Endothelial cell (in vitro differentiated cells): ENCODE results near the gene OTUB2. TPM values are rescaled to one million over a fixed set of nuclear protein-coding genes. Genes with fewer than 3 reads are reported as not detected.

ENCODE experiments used
- DNase-seq: peaks from one replicate; pipeline ENCODE4 v3.0.0; 2021; ENCODE audit warnings: low spot score
- H3K27ac Mint-ChIP-seq: one replicate; pipeline ENCODE4 v1.8.0; 2021; ENCODE audit warnings: mixed read lengths, inconsistent platforms; ENCODE audit not compliant: unreplicated experiment
- H3K27me3 Mint-ChIP-seq: one replicate; pipeline ENCODE4 v1.8.0; 2021; ENCODE audit warnings: mild to moderate bottlenecking, moderate library complexity, mixed read lengths, inconsistent platforms; ENCODE audit not compliant: unreplicated experiment
- H3K36me3 Mint-ChIP-seq: one replicate; pipeline ENCODE4 v1.8.0; 2021; ENCODE audit warnings: mild to moderate bottlenecking, low read depth, mixed read lengths, inconsistent platforms; ENCODE audit not compliant: unreplicated experiment
- H3K4me1 Mint-ChIP-seq: one replicate; pipeline ENCODE4 v1.8.0; 2021; ENCODE audit warnings: mild to moderate bottlenecking, mixed read lengths, inconsistent platforms; ENCODE audit not compliant: unreplicated experiment
- H3K4me3 Mint-ChIP-seq: one replicate; pipeline ENCODE4 v1.8.0; 2021; ENCODE audit warnings: mild to moderate bottlenecking, mixed read lengths, inconsistent platforms; ENCODE audit not compliant: unreplicated experiment
- H3K9me3 Mint-ChIP-seq: one replicate; pipeline ENCODE4 v1.8.0; 2021; ENCODE audit warnings: mixed read lengths, inconsistent platforms; ENCODE audit not compliant: unreplicated experiment
- CTCF ChIP-seq: fragments of 200-600 bp; sonication (generic); IDR thresholded peaks from one replicate; pipeline ENCODE4 v1.5.0; 2021; ENCODE audit warnings: antibody characterized with exemption; ENCODE audit not compliant: unreplicated experiment
- total RNA-seq: library from RNA; stranded (reverse); fragmentation: NEBNext Ultra II Directional; extraction: Animal tissue kit (Norgen Biotek cat#: 25700); gene quantifications from one replicate; pipeline ENCODE4 v1.2.1, GENCODE V29; 2021; ENCODE audit not compliant: unreplicated experiment

The OTUB2 gene
- total RNA-seq, 1 donor from 2014 or later = 2.3 TPM

GRCh38 chr14:94042433-94043091 lies 16.4 kb downstream of the OTUB2 start:
- H3K9me3 Mint-ChIP-seq = no peaks in the 10 kb centered on the region
- peaks cover 5% of the 10 kb centered on the region for H3K27me3 Mint-ChIP-seq
- TF ChIP-seq CTCF = no peak
- peaks cover 19% of the 10 kb centered on the region for H3K36me3 Mint-ChIP-seq
- DNase-seq = no peak
- no peak overlapping the region for H3K4me3 Mint-ChIP-seq
- H3K4me1 Mint-ChIP-seq = no peaks in the 10 kb centered on the region
- no peak overlapping the region for H3K27ac Mint-ChIP-seq

GRCh38 chr14:94043111-94043755 lies 17.1 kb downstream of the OTUB2 start:
- no peak for TF ChIP-seq CTCF
- Mint-ChIP-seq H3K27ac (no peak overlapping the region), H3K4me3 (no peak overlapping the region), H3K9me3 (no peaks in the 10 kb centered on the region), H3K36me3 (peaks cover 22% of the 10 kb centered on the region), H3K4me1 (no peaks in the 10 kb centered on the region), H3K27me3 (peaks cover 8% of the 10 kb centered on the region)
- DNase-seq = no peak

- Mint-ChIP-seq H3K9me3 (no peaks in the 10 kb centered on the region), H3K27ac (no peak overlapping the region), H3K4me1 (no peaks in the 10 kb centered on the region), H3K36me3 (peaks cover 22% of the 10 kb centered on the region), H3K27me3 (peaks cover 11% of the 10 kb centered on the region), H3K4me3 (no peak overlapping the region)
- DNase-seq = no peak
- no peak for TF ChIP-seq CTCF
Measured at GRCh38 chr14:94043756-94044475, 17.8 kb downstream of the OTUB2 start.

- no peak for TF ChIP-seq CTCF
- H3K4me3 Mint-ChIP-seq = no peak overlapping the region
- no peaks in the 10 kb centered on the region for H3K4me1 Mint-ChIP-seq
- peaks cover 19% of the 10 kb centered on the region for H3K36me3 Mint-ChIP-seq
- H3K9me3 Mint-ChIP-seq = no peaks in the 10 kb centered on the region
- no peak overlapping the region for H3K27ac Mint-ChIP-seq
- H3K27me3 Mint-ChIP-seq = peaks cover 11% of the 10 kb centered on the region
- DNase-seq = no peak
Measured at GRCh38 chr14:94044476-94045091, 18.4 kb downstream of the OTUB2 start.
